Upper lobe of right lung (tissue), 1 donor: ENCODE measurements around the gene PLCH1. TPM values are rescaled to one million over a fixed set of nuclear protein-coding genes. Genes with fewer than 3 reads are reported as not detected.

Experiments used
- ATAC-seq: fragments of 200-7000 bp; cut with Tn5 transposase; one replicate; pipeline ENCODE4 v1.9.1; 2020; ENCODE audit warnings: mild to moderate bottlenecking, moderate library complexity
- DNase-seq: peaks from one replicate; pipeline ENCODE4 v3.0.0-alpha.2; 2020
- H3K27ac ChIP-seq: fragments of 200-600 bp; one replicate; pipeline ENCODE4 v1.8.0; 2022
- H3K27me3 ChIP-seq: fragments of 200-600 bp; one replicate; pipeline ENCODE4 v1.8.0; 2022; ENCODE audit warnings: mild to moderate bottlenecking
- H3K36me3 ChIP-seq: fragments of 200-600 bp; one replicate; pipeline ENCODE4 v1.8.0; 2022
- H3K4me1 ChIP-seq: fragments of 200-600 bp; one replicate; pipeline ENCODE4 v1.8.0; 2022
- H3K4me3 ChIP-seq: fragments of 200-600 bp; one replicate; pipeline ENCODE4 v1.8.0; 2022; ENCODE audit warnings: mild to moderate bottlenecking
- H3K9me3 ChIP-seq: fragments of 200-600 bp; one replicate; pipeline ENCODE4 v1.8.0; 2022
- intact Hi-C: fragments of 100-400 bp; cut with DNase I; formaldehyde crosslinking; loops from one replicate; pipeline ENCODE4 v1.11.0; 2022
- total RNA-seq: library from RNA; stranded (reverse); fragmentation: NEBNext Ultra II Directional; extraction: Animal tissue kit (Norgen Biotek cat#: 25700); gene quantifications from one replicate; pipeline ENCODE4 v1.2.1, GENCODE V29; 2021
- TF ChIP-seq, protein P1 (sequence below): fragments of 200-600 bp; IDR thresholded peaks from one replicate; pipeline ENCODE4 v1.8.0; 2022; ENCODE audit warnings: antibody characterized with exemption
- donor health status: DM: no; HTN: yes; CAD: no; lungs with severe emphysema.

Gene PLCH1
- total RNA-seq, 1 donor from 2014 or later = 12.1 TPM

DNA sequence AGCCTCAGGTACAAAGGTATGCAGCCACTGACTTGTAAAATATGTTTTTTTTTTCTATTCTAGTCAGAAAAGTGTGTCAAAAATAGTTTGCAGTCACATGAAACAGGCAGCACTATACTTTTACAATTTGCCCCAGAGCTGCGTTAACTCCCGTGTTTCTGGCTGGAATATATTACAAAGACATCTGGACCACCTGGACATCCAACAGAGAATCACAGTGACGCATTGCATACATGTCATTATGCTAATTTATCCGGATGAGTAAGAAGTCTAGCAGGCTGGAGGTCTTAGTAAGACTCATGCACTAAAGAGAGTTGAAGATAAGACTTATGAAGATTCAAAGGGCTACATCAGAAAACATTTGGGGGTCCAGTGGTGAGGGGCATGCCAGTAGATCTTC lies 412.2 kb downstream of the PLCH1 start:
- Histone ChIP-seq H3K9me3 (no peaks in the 10 kb centered on the region), H3K27me3 (no peaks in the 10 kb centered on the region), H3K27ac (no peak overlapping the region), H3K4me3 (no peak overlapping the region), H3K36me3 (no peaks in the 10 kb centered on the region), H3K4me1 (no peaks in the 10 kb centered on the region)
- ATAC-seq (no peak), DNase-seq (no peak)
- intact Hi-C loops = no loop called here
- TF ChIP-seq, protein P1, sequence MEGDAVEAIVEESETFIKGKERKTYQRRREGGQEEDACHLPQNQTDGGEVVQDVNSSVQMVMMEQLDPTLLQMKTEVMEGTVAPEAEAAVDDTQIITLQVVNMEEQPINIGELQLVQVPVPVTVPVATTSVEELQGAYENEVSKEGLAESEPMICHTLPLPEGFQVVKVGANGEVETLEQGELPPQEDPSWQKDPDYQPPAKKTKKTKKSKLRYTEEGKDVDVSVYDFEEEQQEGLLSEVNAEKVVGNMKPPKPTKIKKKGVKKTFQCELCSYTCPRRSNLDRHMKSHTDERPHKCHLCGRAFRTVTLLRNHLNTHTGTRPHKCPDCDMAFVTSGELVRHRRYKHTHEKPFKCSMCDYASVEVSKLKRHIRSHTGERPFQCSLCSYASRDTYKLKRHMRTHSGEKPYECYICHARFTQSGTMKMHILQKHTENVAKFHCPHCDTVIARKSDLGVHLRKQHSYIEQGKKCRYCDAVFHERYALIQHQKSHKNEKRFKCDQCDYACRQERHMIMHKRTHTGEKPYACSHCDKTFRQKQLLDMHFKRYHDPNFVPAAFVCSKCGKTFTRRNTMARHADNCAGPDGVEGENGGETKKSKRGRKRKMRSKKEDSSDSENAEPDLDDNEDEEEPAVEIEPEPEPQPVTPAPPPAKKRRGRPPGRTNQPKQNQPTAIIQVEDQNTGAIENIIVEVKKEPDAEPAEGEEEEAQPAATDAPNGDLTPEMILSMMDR = no peak

DNA sequence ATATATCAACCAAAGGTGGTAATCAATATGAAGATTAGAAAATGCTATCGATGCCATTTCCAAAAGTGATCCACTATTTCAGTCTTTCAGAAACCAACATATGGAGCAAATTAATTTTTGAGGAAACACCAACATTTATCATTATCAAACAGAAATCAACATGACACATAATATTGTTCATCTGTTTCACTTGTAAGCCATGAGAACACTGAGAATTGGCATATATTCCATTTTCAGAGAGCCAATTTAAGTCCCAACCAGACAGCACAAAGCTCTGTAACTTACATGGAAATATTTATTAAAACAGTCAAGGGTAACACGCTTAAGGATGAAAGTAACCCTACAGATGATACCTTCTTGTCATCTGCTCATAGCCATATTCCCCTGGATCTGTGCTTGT lies 413.8 kb downstream of the PLCH1 start:
- intact Hi-C loops = no loop called here
- Histone ChIP-seq H3K4me3 (no peak overlapping the region), H3K27ac (no peak overlapping the region), H3K9me3 (no peaks in the 10 kb centered on the region), H3K36me3 (no peaks in the 10 kb centered on the region), H3K4me1 (no peaks in the 10 kb centered on the region), H3K27me3 (no peaks in the 10 kb centered on the region)
- TF ChIP-seq, protein P1 = no peak
- no peak for DNase-seq
- ATAC-seq = no peak

DNA sequence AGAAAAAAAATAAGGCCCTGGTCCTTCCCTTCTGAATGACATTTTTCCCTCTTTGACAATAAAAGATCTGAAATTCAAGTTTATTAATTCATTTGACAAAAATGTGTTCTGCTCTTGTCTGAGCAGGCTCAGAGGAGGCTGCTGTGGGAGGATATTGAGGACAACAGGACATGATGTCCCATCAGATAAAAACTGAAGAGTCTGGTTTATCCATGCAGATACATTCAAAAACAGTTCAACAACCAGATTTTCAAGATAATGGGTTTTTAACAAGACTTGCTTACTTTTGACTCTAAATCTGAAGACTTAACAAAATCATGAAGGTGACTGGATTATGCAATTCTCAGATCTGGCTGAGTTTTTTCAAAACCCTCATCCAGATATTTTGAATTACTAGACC lies 414.5 kb downstream of the PLCH1 start:
- no peaks in the 10 kb centered on the region for H3K9me3 ChIP-seq
- H3K4me1 ChIP-seq = no peaks in the 10 kb centered on the region
- intact Hi-C loops = no loop called here
- H3K36me3 ChIP-seq = no peaks in the 10 kb centered on the region
- no peak for DNase-seq
- no peak overlapping the region for H3K27ac ChIP-seq
- H3K27me3 ChIP-seq = no peaks in the 10 kb centered on the region
- TF ChIP-seq, protein P1 = no peak
- H3K4me3 ChIP-seq = no peak overlapping the region
- ATAC-seq = no peak

DNA sequence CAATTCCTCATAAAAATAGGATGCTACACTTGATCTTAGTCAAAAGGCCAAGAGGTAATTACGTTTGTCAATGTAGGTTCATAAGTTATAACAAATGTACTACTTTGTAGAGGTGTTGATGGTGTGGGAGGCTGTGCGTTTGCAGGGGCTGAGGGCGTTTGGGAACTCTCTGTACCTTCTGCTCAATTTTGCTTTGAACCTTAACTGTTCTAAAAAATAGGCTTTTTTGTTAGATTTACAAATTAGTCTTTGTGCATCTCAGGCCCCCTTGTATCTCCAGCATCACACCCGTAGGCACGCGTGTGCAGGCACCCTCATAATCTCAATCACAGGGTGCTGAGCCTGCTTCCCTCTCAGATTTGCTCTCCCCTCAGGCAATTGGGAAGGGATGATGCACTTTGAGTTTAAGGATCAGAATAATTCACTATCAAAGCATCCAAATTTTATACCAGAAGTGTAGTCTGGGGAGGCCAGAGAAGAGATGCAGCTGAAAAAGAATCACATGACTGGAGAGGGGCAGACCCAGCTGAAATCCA lies 415.3 kb downstream of the PLCH1 start:
- H3K27me3 ChIP-seq = no peaks in the 10 kb centered on the region
- no peak for DNase-seq
- no peak overlapping the region for H3K4me3 ChIP-seq
- intact Hi-C loops = no loop called here
- no peaks in the 10 kb centered on the region for H3K36me3 ChIP-seq
- ATAC-seq = no peak
- TF ChIP-seq, protein P1 = no peak
- H3K9me3 ChIP-seq = no peaks in the 10 kb centered on the region
- no peaks in the 10 kb centered on the region for H3K4me1 ChIP-seq
- H3K27ac ChIP-seq = no peak overlapping the region

DNA sequence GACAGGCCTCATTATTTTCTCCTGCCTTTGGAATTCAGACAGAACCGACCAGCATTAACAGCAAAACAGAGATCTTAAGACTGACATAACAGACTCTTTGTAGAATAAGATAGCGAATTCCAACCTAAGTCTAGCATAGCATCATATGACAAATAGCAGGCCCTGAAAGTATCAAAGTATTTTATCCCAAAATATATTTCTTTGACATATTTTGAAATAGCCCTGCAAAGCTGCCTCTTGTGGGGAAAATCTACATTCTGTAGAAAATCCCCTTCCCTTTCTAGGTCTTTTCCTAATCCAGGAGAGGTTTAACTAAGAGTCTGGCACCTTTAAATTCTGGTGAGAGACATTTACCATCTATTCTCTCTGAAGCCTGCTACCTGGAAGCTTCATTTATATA lies 417.0 kb downstream of the PLCH1 start:
- TF ChIP-seq, protein P1 = no peak
- no peaks in the 10 kb centered on the region for H3K36me3 ChIP-seq
- H3K27me3 ChIP-seq = no peaks in the 10 kb centered on the region
- ATAC-seq = no peak
- no peak for DNase-seq
- no peak overlapping the region for H3K27ac ChIP-seq
- H3K4me3 ChIP-seq = no peak overlapping the region
- no peaks in the 10 kb centered on the region for H3K9me3 ChIP-seq
- H3K4me1 ChIP-seq = no peaks in the 10 kb centered on the region
- intact Hi-C loops = no loop called here

DNA sequence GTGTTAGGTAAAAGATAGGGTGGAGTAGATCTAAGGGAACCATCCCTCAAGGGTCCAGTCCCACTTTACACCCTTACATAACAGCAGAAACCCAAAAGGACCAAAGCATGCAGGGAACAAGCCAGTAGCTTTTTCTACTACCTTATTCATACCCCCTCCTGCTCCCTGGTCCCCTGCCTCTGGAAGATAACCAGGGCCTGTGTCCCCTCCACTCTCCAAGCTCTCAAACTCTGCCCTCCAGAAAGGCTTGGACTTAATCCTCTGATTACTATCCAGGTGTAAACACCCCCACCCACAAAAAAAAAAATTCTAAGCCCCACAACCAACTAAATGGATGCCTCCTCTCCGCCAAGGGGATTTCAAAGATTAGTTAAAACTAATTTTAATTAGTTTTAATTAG lies 417.4 kb downstream of the PLCH1 start:
- H3K27me3 ChIP-seq = no peaks in the 10 kb centered on the region
- intact Hi-C loops = no loop called here
- no peak overlapping the region for H3K27ac ChIP-seq
- no peaks in the 10 kb centered on the region for H3K4me1 ChIP-seq
- DNase-seq (no peak), ATAC-seq (no peak)
- TF ChIP-seq, protein P1 = no peak
- no peak overlapping the region for H3K4me3 ChIP-seq
- H3K9me3 ChIP-seq = no peaks in the 10 kb centered on the region
- no peaks in the 10 kb centered on the region for H3K36me3 ChIP-seq
